Caki2 (cell line): ENCODE measurements around the gene PLA2G3. TPM values are rescaled to one million over a fixed set of nuclear protein-coding genes. Genes with fewer than 3 reads are reported as not detected.
"Not testable (repeated sequence)": the region's sequence is repeated elsewhere in the genome, so short reads cannot be mapped to it uniquely, and the experiment has no call there.

Experiments
- DNase-seq: peaks from one replicate; pipeline ENCODE4 v3.0.0-alpha.2; 2015; ENCODE audit warnings: low read depth
- in situ Hi-C: cut with HindIII; loops from 2 replicates; pipeline ENCODE4 v1.10.0; 2016; ENCODE audit warnings: low sequenced_read_pairs, low pct_unique_long_range_greater_than_20kb, mixed read lengths
- total RNA-seq: library from RNA; depleted of rRNA; stranded (reverse); fragments of >200 nt; shearing (Covaris generic); gene quantifications from 2 replicates; pipeline ENCODE4 v1.2.3, GENCODE V29; 2014; ENCODE audit warnings: low replicate concordance; rRNA removed

PLA2G3 gene
- total RNA-seq = not detected in 2 replicates

GRCh38 chr22:31139866-31140716, at the start of gene PLA2G3:
PLA2G3 (minus strand) TSS chr22:31140508; CDS start chr22:31140354, 154 bp downstream.
- in situ Hi-C loops = no loop called here
- no peak for DNase-seq

DNA sequence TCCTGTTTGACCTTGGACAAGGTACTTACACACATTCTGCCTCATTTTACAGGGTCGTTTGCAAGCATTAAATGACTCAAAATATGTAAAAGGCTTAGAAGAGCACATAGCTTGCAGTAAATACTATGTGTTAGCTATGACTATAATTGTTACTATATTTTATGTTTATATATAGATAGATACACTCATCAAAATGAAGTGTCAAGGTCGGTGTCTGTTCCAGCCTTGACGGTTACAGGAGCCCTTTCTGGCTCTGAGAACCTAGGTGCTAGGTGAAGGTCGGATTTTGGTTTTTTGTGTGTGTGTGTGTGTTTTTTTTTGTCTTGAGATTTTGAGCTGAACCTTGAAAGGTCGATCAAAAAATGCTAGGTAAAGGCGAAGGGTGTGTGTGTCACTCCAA, 47.3 kb upstream of the PLA2G3 start:
- no peak for DNase-seq
- in situ Hi-C loops = no loop called here

- no peak for DNase-seq
- in situ Hi-C loops = no loop called here
Observed at GRCh38 chr22:31185056-31185455, 44.7 kb upstream of the PLA2G3 start.

GRCh38 chr22:31184015-31184414, 43.7 kb upstream of the PLA2G3 start:
- no peak for DNase-seq
- in situ Hi-C loops = no loop called here

DNA sequence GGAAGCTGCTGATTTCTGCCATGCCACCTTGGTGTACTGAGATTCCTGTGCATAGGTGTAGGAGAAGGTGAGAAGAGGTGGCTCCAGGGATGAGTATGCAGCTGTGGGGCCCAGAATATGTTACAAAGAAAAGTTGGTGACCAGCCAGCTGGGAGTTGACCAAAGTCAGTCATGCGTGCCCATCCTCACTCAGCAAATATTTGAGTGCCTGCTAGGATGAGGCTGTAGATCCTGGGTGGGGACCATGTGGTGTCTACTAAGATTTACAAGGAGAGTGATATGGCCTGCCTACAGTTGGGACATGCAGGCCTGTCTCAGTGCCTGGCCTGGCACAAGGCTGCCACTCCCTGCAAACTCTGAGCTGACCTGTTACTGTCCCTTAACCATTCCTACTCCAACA, 39.0 kb upstream of the PLA2G3 start:
- in situ Hi-C loops = no loop called here
- peak; percentile 92 for DNase-seq

GRCh38 chr22:31178859-31179258, 38.6 kb upstream of the PLA2G3 start:
- in situ Hi-C loops = no loop called here
- DNase-seq = no peak

DNA sequence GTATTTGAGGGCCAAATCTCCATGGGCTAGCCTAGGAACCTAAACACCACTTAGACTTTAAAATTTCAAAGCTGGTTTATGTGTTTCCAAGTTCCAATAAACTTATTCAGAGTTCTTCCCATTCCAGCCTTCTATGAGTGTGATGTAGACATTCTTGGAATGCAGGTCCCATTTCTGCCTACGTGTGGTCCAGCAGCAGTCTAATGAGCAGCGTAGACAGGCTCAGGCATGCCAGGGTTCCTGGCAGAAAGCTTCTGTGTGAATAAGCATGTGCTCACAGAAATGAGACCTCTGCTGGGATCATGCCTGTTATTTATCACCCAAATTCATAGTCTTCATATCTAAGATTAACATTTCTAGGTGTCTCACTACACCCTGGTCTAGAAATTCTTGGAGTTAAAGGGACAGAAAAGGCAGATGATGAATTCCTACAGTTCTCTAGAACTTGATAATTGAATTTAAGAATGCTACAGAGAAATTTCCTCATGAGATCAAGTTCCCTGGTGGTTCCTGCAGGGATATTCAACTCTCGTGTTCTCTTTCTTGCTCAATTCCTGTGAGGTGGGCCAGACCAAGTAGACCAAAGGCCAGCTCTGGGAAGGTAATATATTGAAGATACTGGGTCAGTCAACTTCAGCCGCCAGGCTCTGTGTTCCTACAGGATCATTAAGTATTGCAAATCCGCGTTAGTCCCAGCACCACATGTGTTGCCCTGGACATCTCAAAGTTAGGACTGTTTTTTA, 37.3 kb upstream of the PLA2G3 start:
- DNase-seq = peak; percentile 73
- in situ Hi-C loops = no loop called here

GRCh38 chr22:31176923-31177322, 36.6 kb upstream of the PLA2G3 start:
- in situ Hi-C loops = no loop called here
- no peak for DNase-seq

DNA sequence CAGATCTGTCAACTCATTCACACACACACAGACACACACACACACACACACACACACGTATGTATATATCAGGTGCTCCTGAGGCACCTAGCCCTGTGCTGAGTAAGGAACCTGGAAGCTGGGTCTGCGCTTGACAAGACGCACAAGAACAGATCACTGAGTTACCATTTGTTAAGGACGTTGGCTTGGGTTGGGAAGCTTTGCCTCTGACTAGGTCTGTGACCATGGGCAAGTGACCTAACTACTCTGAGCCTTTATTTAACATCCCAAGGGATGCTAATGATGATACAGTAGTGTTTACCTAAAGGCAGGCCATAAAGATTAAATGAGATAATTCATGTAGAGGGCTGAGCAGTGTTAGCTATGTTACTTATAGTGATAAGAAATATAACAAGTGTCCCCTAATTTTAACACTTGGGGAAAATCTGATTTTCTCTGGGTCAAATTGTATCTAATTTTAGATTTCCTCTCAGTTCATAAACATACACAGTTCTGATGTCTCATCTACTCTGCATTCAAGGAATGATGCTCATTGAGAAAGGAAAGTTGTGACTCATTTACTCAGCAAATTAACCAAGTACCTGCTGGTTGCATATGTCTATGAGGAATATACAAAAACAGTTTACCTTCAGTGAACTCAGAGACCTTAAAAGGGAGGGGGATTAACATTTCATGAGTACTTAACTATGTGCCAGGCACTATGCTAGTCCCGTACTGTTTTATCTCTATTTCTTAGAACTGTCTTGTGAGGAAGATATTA, 33.3 kb upstream of the PLA2G3 start:
- in situ Hi-C loops = no loop called here
- DNase-seq = peak; percentile 58

DNA sequence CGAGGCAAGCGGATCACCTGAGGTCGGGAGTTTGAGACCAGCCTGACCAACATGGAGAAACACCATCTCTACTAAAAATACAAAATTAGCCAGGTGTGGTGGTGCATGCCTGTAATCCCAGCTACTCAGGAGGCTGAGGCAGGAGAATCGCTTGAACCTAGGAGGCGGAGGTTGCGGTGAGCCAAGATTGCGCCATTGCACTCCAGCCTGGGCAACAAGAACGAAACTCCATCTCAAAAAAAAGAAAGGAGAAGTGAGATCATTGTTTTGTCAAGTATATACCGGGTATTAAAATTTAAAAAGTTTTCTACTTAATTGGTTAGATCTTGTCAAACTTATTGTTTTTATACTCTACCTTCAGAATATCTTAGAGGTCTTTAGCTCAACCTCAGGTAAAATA, 31.4 kb upstream of the PLA2G3 start:
- in situ Hi-C loops = not testable (repeated sequence)

GRCh38 chr22:31170971-31171370, 30.7 kb upstream of the PLA2G3 start:
- in situ Hi-C loops = no loop called here
- DNase-seq = no peak

More for the DNA sequence above, 31.4 kb upstream of the PLA2G3 start:
- DNase-seq = not testable (repeated sequence)

GRCh38 chr22:31162015-31162765, 21.9 kb upstream of the PLA2G3 start:
- in situ Hi-C loops = no loop called here
- DNase-seq = peak; percentile 75

- in situ Hi-C loops = no loop called here
- no peak for DNase-seq
Observed at GRCh38 chr22:31161386-31161785, 21.1 kb upstream of the PLA2G3 start.

DNA sequence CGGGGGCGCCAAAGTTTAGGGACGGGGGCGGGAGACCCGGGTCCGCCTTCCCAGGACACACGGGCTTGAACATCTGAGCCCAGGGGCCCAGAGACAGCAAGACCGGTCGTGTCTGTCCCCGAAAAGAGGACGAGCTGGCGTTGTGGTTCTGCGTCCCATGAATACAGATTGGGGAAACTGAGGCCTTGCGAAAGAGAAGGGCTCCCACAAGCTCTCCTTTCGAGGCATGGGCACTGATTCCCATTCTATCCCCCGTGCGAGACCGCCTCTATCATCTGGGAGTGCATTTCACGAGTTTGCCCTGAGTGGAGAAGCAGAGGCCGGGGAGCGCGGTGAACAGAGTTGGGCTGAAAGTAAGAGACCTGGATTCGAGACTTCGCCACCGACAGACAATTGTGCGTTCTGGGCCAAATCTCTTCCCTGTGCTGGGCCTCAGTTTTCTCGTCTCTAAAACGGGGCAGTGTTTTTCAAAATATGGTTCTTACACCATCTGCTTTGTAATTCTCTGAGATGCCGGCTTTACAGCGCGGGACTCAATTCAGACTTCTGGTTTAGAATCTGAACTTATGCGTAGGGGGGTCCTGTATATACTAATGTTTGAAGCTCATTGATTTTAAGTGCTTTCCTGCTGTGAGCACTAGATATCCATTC, 20.1 kb upstream of the PLA2G3 start:
- in situ Hi-C loops = no loop called here
- peak; percentile 42 for DNase-seq

DNA sequence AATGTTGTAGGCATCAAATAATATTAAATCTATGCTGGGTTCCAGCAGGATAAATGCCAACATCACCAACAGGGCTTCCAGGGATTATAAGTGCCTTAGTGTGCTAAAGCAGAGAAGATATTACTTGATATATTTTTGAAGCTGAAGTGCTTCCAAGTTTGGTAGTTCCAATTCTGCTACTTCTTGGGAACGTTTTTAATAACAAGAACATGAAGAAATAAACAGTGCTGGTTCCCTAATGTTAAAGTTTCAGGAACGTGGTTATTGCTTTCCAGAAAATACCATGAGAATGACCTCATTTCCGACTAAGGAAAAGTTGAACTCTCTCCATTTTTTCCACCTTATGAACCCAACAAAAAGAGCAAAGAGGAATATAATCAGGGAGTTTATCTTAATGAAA, 15.1 kb upstream of the PLA2G3 start:
- in situ Hi-C loops = no loop called here
- DNase-seq = no peak

DNA sequence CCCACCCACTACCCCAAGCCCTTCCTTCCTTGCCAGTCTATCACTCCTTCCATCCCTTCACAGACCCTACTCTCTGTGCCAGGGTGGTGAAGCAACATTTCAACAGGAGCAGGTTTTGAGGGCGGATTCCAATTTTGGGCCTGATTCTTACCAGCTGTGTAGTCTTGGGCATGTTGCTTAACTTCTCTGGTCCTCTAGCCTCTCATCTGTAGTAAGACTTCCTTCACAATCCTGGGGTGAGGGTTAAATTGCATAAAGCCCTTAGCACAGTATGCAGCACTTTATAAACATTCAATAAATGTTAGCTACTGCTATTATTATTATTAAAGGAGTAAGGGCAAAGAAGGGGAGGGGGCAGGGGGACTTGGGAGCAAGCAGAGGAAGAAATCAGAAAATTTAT, 14.7 kb upstream of the PLA2G3 start:
- in situ Hi-C loops = no loop called here

DNA sequence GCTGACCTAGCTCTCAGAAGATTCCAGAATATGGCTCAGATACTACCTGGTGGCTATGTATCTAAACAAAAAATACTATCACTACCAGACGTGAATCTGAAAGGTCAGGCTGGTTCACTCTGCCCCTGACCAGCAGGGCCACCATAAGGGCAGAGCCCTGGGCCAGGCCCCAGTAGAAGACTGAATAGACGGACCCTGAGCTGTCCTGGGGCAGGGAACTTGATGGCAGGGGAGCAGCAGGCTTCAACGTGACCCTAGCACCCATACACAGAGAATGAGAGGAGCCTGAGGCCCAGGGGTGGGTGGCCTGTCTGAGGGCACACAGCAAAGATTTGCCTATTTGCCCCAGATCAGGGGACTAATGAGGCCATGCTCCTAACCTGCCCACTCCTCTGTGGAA, 13.0 kb upstream of the PLA2G3 start:
- DNase-seq = no peak
- in situ Hi-C loops = no loop called here

More for the DNA sequence above, 14.7 kb upstream of the PLA2G3 start:
- no peak for DNase-seq

- in situ Hi-C loops = no loop called here
- no peak for DNase-seq
Observed at GRCh38 chr22:31151872-31152271, 11.6 kb upstream of the PLA2G3 start.
